Breast epithelium (tissue), 3 donors: Measurements from ENCODE around the gene NUP98.

Experiments
- POLR2AphosphoS5 ChIP-seq, 3 donors: sonication (generic); formaldehyde crosslinking; IDR thresholded peaks; one replicate each; pipeline ENCODE4 v1.6.1; 2017; ENCODE audit warnings: antibody characterized with exemption in 3 of 3
- TF ChIP-seq, protein P1 (sequence below), 3 donors: fragments of 450-650 bp; IDR thresholded peaks; one replicate each; pipeline ENCODE4 v1.5.1; 2016 to 2017; ENCODE audit warnings: antibody characterized with exemption in 3 of 3, mild to moderate bottlenecking in 3 of 3, moderate library complexity in 3 of 3

DNA sequence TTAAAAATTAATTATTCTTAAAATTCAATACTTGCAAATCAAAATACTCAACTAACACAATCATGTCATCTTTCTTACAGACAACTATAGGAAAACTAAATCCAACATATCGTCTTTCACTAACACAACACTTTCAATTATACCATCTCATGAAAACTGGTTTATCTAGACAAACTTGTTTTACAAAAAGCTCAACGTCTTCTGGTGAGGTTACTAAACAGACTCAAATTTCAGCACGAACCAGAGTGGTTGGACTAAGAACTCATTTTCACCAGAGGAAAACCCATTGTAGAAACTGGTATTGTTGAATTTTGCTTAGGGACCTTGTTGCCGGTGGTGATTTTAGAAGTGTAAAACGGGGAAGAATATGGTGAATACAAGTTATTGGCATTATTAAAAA is 52.2 kb downstream of the NUP98 start:
- TF ChIP-seq, protein P1, sequence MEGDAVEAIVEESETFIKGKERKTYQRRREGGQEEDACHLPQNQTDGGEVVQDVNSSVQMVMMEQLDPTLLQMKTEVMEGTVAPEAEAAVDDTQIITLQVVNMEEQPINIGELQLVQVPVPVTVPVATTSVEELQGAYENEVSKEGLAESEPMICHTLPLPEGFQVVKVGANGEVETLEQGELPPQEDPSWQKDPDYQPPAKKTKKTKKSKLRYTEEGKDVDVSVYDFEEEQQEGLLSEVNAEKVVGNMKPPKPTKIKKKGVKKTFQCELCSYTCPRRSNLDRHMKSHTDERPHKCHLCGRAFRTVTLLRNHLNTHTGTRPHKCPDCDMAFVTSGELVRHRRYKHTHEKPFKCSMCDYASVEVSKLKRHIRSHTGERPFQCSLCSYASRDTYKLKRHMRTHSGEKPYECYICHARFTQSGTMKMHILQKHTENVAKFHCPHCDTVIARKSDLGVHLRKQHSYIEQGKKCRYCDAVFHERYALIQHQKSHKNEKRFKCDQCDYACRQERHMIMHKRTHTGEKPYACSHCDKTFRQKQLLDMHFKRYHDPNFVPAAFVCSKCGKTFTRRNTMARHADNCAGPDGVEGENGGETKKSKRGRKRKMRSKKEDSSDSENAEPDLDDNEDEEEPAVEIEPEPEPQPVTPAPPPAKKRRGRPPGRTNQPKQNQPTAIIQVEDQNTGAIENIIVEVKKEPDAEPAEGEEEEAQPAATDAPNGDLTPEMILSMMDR (IDR thresholded peaks at IDR 0.05): no peak
- TF ChIP-seq POLR2AphosphoS5 (IDR thresholded peaks at IDR 0.05): no peak
